Lung microvascular endothelial cell (primary cell): ENCODE measurements around the gene IFT22. TPM values are rescaled to one million over a fixed set of nuclear protein-coding genes. Genes with fewer than 3 reads are reported as not detected.
A peak's percentile ranks its signal among the peaks of the same experiment; 100 is the strongest.
"Not testable (repeated sequence)": the region's sequence is repeated elsewhere in the genome, so short reads cannot be mapped to it uniquely, and the experiment has no call there.

Experiments
- DNase-seq, 2 donors: peaks; one replicate each; pipeline versions ENCODE4 v3.0.0 to v3.0.0-alpha.2; 2010; ENCODE audit warnings: low read depth in 2 of 2
- total RNA-seq: library from RNA; depleted of rRNA; stranded (reverse); fragments of >200 nt; gene quantifications from 2 replicates; pipeline ENCODE4 v1.2.1, GENCODE V29; 2014

The IFT22 gene
- 9.5 and 10.0 TPM in 2 replicates for total RNA-seq

DNA sequence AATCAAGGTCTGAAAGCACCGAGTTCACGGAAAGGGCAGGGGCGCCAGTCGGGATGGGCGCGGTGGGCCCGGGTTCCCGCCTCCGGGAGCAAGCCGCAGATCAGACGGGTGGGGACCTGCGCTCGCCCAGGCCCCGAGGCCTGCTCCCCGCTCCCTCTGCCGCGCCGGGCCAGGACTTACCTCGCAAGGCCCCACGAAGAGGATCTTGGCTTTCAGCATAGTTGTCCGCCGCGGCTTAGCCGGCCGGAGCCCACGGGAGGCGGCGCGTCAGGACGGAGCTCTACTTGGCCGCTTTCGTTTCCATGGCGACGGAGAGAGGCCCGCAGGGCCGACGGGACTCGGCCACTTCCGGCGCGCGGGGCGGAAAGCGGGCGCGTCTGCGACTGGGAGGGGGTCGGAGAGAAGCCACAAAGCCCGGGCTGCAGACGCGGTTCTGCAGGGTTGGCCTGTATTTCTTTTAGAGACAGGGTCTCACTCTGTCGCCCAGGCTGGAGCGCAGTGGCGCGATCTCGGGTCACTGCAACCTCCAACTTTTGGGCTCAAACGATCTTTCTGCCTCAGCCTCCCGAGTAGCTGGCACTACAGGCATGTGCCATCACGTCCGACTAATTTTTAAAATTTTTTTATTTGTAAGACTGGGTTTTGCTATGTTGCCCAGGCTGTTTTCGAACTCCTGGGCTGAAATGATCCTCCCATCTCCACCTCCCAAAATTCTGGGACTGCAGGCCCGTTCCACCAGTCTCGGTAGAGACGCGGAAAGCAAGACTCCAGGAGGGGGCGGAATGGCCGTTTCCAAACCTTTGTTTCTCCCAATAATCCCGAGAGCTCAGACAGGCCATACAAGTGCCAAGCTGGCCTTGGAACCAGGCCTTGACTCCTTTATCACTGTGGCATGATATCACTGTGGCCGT lies at the start of gene IFT22:
TSS of gene IFT22 (minus strand) at position 322 of the 911 bp plus-strand sequence. CDS start at position 219, 103 bp downstream.
- peak; percentile 88 to 91 for DNase-seq

DNA sequence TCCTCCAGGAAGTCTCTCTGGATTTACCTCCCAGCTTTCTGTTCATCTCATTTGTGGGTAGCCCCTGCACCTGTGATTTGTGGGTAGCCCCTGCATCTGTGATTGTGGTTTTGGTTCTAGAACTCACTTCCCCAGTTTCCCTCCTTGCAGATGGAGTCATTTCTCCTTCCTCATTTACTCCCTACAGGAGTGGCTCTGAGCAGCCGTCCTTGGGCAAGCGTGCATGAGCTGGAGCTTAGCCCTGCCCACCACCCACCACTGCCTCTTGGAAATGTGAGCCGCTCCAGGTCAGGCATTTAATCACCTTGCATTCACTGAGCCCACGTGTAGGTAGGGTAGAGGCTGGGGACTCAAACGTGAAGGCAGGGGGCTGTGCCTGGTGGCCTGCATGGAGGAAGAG lies 49.2 kb upstream of the IFT22 start:
- no peak for DNase-seq

DNA sequence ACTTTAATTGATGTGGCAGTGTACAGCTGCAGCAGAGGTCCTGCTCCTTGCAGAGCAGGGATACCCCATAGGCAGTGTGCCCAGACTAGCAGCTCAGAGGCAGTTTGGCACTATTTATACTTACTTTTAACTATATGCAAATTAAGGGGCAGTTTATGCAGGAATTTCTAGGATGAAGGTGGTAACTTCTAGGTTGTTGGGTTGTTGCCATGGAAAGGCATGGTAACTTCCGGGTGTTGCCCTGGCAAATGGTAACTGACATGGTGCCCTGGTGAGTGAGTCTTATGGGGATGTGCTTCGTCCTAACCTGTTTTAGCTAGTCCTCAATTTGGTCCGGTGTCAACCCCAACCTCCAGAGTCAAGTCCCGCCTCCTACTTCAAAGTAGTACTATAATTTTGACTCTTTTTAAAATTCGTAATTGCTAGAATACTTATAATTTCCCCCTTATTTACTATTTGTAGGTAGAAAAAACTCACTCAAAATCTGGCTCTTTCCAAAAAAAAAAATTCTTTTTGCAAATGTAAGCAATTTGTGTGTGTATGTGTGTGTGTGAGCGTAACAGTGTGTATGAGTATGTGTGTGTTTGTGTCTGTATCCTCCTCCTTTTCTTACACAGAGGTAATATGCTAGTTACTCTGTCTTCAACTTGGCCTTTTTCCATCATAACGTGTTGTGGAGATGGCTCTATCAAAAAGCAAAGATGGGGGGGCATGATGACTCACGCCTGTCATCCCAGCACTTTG lies 47.0 kb upstream of the IFT22 start:
- no peak for DNase-seq

DNA sequence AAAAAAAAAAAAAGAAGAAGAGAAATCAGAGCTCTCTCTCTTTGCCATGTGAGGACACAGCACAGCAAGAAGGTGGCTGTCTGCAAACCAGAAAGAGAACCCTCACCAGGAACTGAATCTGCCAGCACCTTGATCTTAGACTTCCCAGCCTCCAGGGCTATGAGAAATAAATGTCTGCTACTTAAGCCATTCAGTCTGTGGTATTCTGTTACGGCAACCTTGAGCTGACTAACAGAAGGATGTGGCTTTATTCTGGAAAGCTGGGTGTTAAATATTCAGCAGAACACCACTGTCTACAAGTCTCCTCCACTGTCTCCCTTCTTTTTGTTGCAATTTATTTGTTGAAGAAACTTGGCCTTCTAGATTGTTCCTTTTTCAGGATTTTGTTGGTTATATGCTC lies 46.1 kb upstream of the IFT22 start:
- DNase-seq, result no peak

- DNase-seq, result no peak
Observed at GRCh38 chr7:101365956-101366355, 44.3 kb upstream of the IFT22 start.

DNA sequence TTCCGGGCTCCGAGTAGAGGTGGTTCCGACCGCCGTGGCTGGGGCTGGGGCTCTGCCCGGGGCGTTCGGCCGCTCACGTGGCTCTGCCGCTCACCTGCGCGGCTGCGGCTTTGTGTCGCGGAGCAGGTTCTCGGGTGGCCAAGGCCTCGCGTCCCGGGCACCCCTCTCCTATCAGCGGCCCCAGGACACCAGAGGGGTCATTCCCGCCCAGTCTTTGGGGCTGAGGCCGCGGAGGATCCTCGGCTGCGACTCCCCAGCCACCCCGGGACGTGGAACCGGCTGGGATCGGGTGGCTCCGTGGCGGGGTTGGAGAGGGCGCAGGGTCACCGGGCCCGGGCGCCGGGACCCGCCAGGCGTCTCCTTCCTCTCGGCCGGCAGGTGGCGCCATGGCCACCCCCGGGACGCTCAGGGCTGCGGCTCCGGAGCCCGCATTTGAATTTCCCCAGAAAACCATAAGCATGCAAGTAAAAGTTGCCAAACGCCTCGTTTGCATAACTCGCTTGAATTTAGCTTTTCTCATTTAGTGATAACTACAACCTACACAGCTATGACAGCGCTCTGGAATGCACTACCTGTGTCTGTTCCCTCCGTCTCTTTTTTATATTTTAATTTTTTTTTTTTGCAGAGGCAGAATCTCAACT lies 42.2 kb upstream of the IFT22 start:
- DNase-seq, result peak; percentile 47 to 68

DNA sequence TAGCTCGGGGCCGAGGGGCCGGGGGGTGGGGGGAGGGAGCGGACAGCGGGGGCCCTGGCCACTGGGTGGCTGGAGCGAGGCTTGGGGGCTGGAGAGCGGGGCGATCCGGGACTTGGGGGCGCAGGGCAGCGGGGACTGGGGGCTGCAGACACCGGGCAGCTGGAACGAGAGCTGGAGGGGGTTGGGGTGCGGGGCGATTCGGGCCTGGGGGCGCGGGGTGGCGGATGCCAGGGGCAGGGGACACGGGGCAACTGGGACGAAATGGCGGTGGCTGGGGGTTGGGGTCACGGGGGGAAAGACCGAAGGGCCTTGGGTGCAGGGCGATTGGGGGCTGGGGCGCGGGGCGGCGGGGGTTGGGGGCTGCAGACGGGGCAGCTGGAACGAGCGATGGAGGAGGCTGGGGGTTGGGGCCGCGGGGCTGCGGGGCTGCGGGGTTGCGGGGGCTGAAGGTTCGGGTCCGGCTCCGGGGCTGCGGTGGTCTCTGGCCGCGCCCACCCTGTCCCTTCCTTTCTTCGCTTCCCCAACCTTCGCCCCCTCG lies 41.7 kb upstream of the IFT22 start:
- no peak for DNase-seq

DNA sequence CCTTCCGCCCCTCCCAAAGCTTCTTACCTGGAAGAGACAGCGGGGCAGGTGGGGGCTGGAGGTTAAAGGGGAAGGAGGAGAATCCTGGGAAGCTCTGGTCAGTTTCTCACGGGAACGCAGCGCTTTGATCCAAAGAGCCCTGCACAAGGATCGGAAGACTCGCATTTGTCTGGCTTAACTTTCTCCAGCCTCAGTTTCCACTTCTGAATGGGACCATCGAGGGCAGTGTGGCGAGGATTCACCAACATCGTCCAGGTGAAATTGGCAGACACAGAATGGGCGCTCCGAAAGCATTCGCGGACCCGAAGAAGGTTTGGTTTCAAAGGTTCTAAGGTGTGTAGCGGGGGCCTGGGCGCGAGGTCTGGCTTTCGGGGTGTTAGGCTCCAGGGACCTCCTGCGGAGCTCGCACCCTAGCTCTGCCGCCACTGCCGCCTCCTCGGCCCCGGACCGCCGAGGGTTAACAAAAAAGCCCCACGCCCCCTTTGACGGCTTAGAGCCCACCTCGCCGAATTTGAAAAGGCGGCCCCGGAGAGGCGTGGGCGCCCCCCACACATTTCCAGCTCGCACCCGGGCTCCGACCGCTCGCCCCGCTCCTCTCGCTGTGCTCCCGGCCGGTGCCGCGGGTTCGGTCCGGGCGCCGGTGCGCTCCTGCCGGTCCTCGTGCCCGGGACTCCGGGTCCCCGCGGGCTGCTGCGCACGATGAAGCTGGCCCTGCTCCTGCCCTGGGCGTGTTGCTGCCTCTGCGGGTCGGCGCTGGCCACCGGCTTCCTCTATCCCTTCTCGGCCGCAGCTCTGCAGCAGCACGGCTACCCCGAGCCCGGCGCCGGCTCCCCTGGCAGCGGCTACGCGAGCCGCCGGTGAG lies 41.0 kb upstream of the IFT22 start, which contains the start of gene COL26A1:
TSS of gene COL26A1 (plus strand) at position 542 of the 862 bp plus-strand sequence. CDS start at position 700, 158 bp downstream.
- peak in 1 of 2 donors; percentile 31 for DNase-seq

- DNase-seq, result no peak
Observed at GRCh38 chr7:101357433-101357832, 35.8 kb upstream of the IFT22 start.

- no peak for DNase-seq
Observed at GRCh38 chr7:101352920-101353308, 31.3 kb upstream of the IFT22 start.

GRCh38 chr7:101349300-101349699 lies 27.7 kb upstream of the IFT22 start:
- not testable (repeated sequence) for DNase-seq

DNA sequence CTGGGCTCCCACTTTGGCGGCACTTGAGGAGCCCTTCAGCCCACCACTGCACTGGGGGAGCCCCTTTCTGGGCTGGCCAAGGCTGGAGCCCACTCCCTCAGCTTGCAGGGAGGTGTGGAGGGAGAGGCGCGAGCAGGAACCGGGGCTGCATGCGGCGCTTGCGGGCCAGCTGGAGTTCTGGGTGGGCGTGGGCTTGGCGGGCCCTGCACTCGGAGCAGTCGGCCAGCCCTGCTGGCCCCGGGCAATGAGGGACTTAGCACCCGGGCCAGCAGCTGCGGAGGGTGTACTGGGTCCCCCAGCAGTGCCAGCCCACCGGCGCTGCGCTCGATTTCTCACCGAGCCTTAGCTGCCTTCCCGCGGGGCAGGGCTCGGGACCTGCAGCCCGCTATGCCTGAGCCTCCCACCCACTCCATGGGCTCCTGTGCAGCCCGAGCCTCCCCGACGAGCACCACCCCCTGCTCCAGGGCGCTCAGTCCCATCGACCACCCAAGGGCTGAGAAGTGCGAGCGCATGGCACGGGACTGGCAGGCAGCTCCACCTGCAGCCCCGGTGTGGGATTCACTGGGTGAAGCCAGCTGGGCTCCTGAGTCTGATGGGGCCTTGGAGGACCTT lies 26.9 kb upstream of the IFT22 start:
- DNase-seq, result not testable (repeated sequence)

- DNase-seq, result no peak
Observed at GRCh38 chr7:101347477-101347876, 25.9 kb upstream of the IFT22 start.

DNA sequence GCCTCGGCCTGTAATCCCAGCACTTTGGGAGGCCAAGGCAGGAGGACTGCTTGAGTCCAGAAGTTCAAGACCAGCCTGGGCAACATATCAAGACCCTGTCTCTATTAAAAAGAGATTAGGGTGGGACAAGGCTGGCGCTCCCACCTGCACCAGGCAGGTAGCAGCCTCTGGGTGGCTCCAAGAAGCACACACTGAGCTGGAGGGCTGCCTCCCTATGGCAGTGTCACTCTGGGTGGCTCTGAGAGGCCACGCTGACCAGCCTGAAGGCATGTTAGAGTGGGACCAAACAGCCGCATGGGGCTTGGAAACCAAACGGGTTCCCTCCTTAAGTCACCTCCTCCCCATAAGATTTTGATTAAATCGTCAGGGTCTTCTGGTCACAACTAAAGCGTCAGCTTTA lies 21.3 kb upstream of the IFT22 start:
- no peak for DNase-seq

GRCh38 chr7:101340379-101340778 lies 18.8 kb upstream of the IFT22 start:
- no peak for DNase-seq

- no peak for DNase-seq
Observed at GRCh38 chr7:101333912-101334311, 12.3 kb upstream of the IFT22 start.

GRCh38 chr7:101332026-101332425 lies 10.4 kb upstream of the IFT22 start:
- no peak for DNase-seq

GRCh38 chr7:101330011-101330484 lies 8.4 kb upstream of the IFT22 start:
- no peak for DNase-seq

- no peak for DNase-seq
Observed at GRCh38 chr7:101328159-101328558, 6.5 kb upstream of the IFT22 start.

DNA sequence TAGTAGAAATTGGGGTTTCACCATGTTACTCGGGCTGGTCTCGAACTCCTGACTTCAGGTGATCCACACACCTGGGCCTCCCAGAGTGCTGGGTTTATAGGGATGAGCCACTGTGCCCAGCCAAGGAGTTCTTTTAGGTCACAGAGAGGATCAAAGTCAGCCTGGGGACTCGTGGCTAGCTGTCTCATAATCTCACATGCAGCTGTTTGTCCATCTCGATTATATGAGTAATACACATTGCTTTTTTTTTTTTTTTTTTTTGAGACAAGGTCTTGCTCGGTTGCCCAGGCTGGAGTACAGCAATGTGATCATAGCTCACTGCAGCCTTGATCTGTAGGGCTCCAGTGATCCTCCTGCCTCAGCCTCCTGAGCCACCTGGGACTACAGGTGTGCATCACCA lies 2.2 kb downstream of the IFT22 start:
- no peak for DNase-seq
